T-helper 17 cell (primary cell): Measurements from ENCODE around the gene CHST4. TPM values are rescaled to one million over a fixed set of nuclear protein-coding genes. Genes with fewer than 3 reads are reported as not detected.
"Not testable (repeated sequence)": the region's sequence is repeated elsewhere in the genome, so short reads cannot be mapped to it uniquely, and the experiment has no call there.

ENCODE experiments used
- ATAC-seq: fragments of 150-1000 bp; cut with Tn5 transposase; 2 replicates; pipeline ENCODE4 v1.10.0; 2021; ENCODE audit warnings: mild to moderate bottlenecking, moderate library complexity
- DNase-seq, 3 donors: peaks; one replicate each; pipeline versions ENCODE4 v3.0.0 to v3.0.0-alpha.2; 2020 to 2021
- H3K9me3 ChIP-seq: one replicate; pipeline ENCODE4 v1.7.0; 2013; ENCODE audit warnings: low read length, mild to moderate bottlenecking; ENCODE audit not compliant: control insufficient read depth, poor library complexity, severe bottlenecking
- H3K27ac Mint-ChIP-seq: one replicate; pipeline ENCODE4 v1.8.0; 2022; ENCODE audit warnings: mild to moderate bottlenecking, moderate library complexity, mixed read lengths
- H3K27me3 Mint-ChIP-seq: one replicate; pipeline ENCODE4 v1.8.0; 2022; ENCODE audit warnings: mixed read lengths
- H3K36me3 Mint-ChIP-seq: one replicate; pipeline ENCODE4 v1.8.0; 2022; ENCODE audit warnings: low read depth, mixed read lengths
- H3K4me1 Mint-ChIP-seq: one replicate; pipeline ENCODE4 v1.8.0; 2022; ENCODE audit warnings: mild to moderate bottlenecking, mixed read lengths
- H3K4me3 Mint-ChIP-seq: one replicate; pipeline ENCODE4 v1.8.0; 2022; ENCODE audit warnings: mild to moderate bottlenecking, moderate library complexity, mixed read lengths
- total RNA-seq, 4 donors: library from RNA in 2 of 4; stranded (reverse) in 2 of 4; gene quantifications; one replicate each; pipeline ENCODE4 v1.2.3 and lab custom pipeline; 2022 to 2026

Gene CHST4
- total RNA-seq, 2 donors from 2014 or later, result not detected

- H3K4me1 Mint-ChIP-seq, result no peaks in the 10 kb centered on the region
- no peak overlapping the region for H3K27ac Mint-ChIP-seq
- H3K27me3 Mint-ChIP-seq, result peaks cover 28% of the 10 kb centered on the region
- DNase-seq (no peak), ATAC-seq (no peak)
- no peak overlapping the region for H3K4me3 Mint-ChIP-seq
- H3K9me3 ChIP-seq, result no peaks in the 10 kb centered on the region
- no peaks in the 10 kb centered on the region for H3K36me3 Mint-ChIP-seq
These were observed 25.3 kb upstream of the CHST4 start for GRCh38 chr16:71500964-71501363.

GRCh38 chr16:71501547-71501946, 24.7 kb upstream of the CHST4 start:
- H3K9me3 ChIP-seq, result no peaks in the 10 kb centered on the region
- ATAC-seq (no peak), DNase-seq (no peak)
- Mint-ChIP-seq H3K27ac (no peak overlapping the region), H3K27me3 (peaks cover 28% of the 10 kb centered on the region), H3K36me3 (no peaks in the 10 kb centered on the region), H3K4me1 (no peaks in the 10 kb centered on the region), H3K4me3 (no peak overlapping the region)

- H3K4me3 Mint-ChIP-seq, H3K4me1 Mint-ChIP-seq, H3K36me3 Mint-ChIP-seq, H3K9me3 ChIP-seq, ATAC-seq, DNase-seq, H3K27ac Mint-ChIP-seq: not testable (repeated sequence)
- H3K27me3 Mint-ChIP-seq, result peaks cover 24% of the 10 kb centered on the region
These were observed 22.2 kb upstream of the CHST4 start for GRCh38 chr16:71504051-71504450.

- H3K27ac Mint-ChIP-seq, result no peak overlapping the region
These were observed 21.3 kb upstream of the CHST4 start for GRCh38 chr16:71504901-71505300.

DNA sequence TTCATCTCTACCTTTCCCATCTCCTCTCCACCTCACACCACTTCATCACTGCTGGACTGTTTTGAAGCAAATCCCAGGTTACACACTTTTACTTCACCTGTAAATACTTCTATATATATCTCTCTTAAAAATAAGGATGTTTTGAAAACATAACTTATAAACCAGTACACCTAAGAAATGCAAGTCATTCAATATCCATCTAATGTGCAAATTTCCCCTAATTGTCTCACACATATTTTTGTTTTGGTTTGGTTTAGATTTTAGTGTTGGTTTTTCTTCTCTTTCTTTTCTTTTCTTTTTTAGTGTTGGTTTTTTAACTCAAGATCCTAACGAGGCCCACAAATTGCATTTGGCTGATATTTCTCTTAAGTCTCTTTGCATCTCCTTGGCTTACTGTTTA, 19.2 kb upstream of the CHST4 start:
- ATAC-seq, result no peak
- no peaks in the 10 kb centered on the region for H3K9me3 ChIP-seq
- H3K27me3 Mint-ChIP-seq, result peaks cover 35% of the 10 kb centered on the region
- no peak overlapping the region for H3K4me3 Mint-ChIP-seq
- H3K27ac Mint-ChIP-seq, result no peak overlapping the region
- H3K36me3 Mint-ChIP-seq, result peaks cover 2% of the 10 kb centered on the region
- no peak for DNase-seq
- no peaks in the 10 kb centered on the region for H3K4me1 Mint-ChIP-seq

More at GRCh38 chr16:71504901-71505300, 21.3 kb upstream of the CHST4 start:
- ATAC-seq, result no peak
- H3K36me3 Mint-ChIP-seq, result peaks cover 2% of the 10 kb centered on the region
- H3K4me1 Mint-ChIP-seq, result no peaks in the 10 kb centered on the region
- no peak overlapping the region for H3K4me3 Mint-ChIP-seq
- DNase-seq, result no peak
- H3K9me3 ChIP-seq, result no peaks in the 10 kb centered on the region
- peaks cover 28% of the 10 kb centered on the region for H3K27me3 Mint-ChIP-seq

DNA sequence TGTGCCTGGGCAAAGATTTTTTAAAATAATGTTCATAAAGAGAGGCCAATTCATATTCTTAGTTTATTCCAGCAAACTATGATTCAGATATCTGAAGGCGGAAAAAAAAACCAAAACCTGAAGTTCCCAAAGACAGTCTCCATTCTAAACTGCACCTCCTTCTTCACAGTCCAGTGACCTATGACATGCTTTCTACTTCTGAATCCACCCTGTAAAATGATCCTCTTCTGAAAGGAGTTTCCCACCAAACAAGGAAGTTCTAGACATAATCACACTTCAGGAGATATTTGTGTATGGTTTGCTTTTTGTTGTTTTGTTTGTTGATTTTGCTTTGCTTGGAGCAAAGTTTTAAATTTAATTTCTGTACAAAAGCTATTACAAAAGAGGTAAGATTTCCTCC, 12.9 kb upstream of the CHST4 start:
- H3K4me3 Mint-ChIP-seq, result no peak overlapping the region
- H3K4me1 Mint-ChIP-seq, result no peaks in the 10 kb centered on the region
- no peaks in the 10 kb centered on the region for H3K9me3 ChIP-seq
- DNase-seq (no peak), ATAC-seq (no peak)
- no peak overlapping the region for H3K27ac Mint-ChIP-seq
- H3K36me3 Mint-ChIP-seq, result peaks cover 2% of the 10 kb centered on the region
- peaks cover 42% of the 10 kb centered on the region for H3K27me3 Mint-ChIP-seq

DNA sequence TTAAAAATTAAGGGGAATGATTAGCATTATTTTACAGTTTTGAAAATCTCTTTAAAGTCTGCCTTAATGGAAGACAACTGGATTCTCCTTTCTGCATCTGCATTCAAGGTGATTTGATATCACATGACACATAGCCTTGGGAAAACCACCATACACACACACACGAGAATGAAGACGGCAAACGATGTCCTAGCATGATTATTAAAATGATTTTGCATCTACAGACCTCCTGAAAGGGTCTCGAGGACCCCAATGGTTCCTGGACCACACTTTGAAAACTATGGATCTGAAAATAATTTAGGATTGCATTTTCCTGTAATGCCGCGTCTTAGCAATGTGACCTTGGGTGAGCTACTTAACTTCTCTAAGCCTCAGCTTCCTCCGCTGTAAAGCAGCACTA, 11.8 kb upstream of the CHST4 start:
- Mint-ChIP-seq H3K36me3 (peaks cover 2% of the 10 kb centered on the region), H3K27ac (no peak overlapping the region)

GRCh38 chr16:71515026-71515425, 11.2 kb upstream of the CHST4 start:
- no peak for DNase-seq
- peaks cover 36% of the 10 kb centered on the region for H3K27me3 Mint-ChIP-seq
- H3K36me3 Mint-ChIP-seq, result peaks cover 2% of the 10 kb centered on the region
- no peak overlapping the region for H3K4me3 Mint-ChIP-seq
- no peak overlapping the region for H3K27ac Mint-ChIP-seq
- H3K9me3 ChIP-seq, result no peaks in the 10 kb centered on the region
- ATAC-seq, result no peak
- no peaks in the 10 kb centered on the region for H3K4me1 Mint-ChIP-seq

More for the DNA sequence above, 11.8 kb upstream of the CHST4 start:
- ATAC-seq (no peak), DNase-seq (no peak)
- no peaks in the 10 kb centered on the region for H3K9me3 ChIP-seq
- H3K4me3 Mint-ChIP-seq, result no peak overlapping the region
- no peaks in the 10 kb centered on the region for H3K4me1 Mint-ChIP-seq
- peaks cover 41% of the 10 kb centered on the region for H3K27me3 Mint-ChIP-seq

- H3K9me3 ChIP-seq, result no peaks in the 10 kb centered on the region
- H3K4me1 Mint-ChIP-seq, result no peaks in the 10 kb centered on the region
- no peak for DNase-seq
- H3K27me3 Mint-ChIP-seq, result peaks cover 35% of the 10 kb centered on the region
- no peak overlapping the region for H3K4me3 Mint-ChIP-seq
- peaks cover 3% of the 10 kb centered on the region for H3K36me3 Mint-ChIP-seq
- ATAC-seq, result no peak
- no peak overlapping the region for H3K27ac Mint-ChIP-seq
These were observed 5.7 kb upstream of the CHST4 start for GRCh38 chr16:71520550-71520949.

DNA sequence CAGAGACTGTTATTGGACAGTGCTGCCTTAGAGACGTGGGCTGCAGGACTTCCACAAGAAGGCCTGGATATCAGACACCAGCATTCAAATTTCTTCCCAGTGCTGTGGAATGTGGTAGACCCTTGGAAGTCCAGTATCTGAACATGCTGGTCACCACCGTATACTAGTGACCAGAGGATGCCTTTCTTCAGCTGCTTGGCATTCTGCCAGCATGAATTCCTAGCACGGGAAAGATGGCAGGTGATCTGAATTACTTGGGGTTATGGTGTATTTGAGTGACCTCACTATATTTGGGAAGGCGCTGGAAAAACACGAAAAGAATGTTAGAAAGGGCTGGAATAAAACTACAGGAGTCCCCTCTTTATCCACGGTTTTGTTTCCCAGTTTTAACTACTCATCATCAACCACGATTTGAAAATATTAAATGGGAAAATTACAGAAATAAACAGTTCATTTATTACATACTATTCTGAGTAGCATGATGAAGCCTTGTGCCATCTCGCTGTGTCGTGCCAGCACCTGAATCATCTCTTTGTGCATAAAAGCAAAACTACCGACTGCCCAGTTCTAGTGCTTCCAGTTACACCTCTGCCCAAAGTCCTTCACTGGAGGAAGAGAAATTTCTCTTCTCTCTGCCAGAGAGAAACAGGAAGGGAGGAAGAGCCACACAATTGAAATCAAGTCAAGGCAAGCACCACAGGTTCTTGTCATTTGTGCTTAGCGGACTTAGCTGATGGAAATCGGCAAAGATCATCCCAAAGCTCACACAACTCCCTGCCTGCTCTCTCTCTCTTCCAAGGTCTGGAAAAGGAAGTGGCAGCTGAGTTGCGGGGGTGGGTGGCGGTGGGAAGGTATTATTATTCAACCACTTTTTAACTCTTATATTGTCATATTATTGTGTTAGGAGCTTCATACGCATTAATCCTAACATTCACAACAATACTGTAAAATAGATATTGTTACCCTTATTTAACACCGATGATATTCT, 1.4 kb upstream of the CHST4 start:
- peaks cover 5% of the 10 kb centered on the region for H3K36me3 Mint-ChIP-seq
- no peak overlapping the region for H3K27ac Mint-ChIP-seq
- H3K4me3 Mint-ChIP-seq, result no peak overlapping the region
- no peak for ATAC-seq
- H3K4me1 Mint-ChIP-seq, result no peaks in the 10 kb centered on the region
- no peaks in the 10 kb centered on the region for H3K9me3 ChIP-seq
- no peak for DNase-seq
- peaks cover 67% of the 10 kb centered on the region for H3K27me3 Mint-ChIP-seq

- H3K4me1 Mint-ChIP-seq, result no peaks in the 10 kb centered on the region
- peaks cover 4% of the 10 kb centered on the region for H3K36me3 Mint-ChIP-seq
- H3K27me3 Mint-ChIP-seq, result peaks cover 68% of the 10 kb centered on the region
- no peaks in the 10 kb centered on the region for H3K9me3 ChIP-seq
- H3K4me3 Mint-ChIP-seq, result no peak overlapping the region
- DNase-seq, result no peak
- ATAC-seq, result no peak
- H3K27ac Mint-ChIP-seq, result no peak overlapping the region
These were observed 2.0 kb downstream of the CHST4 start for GRCh38 chr16:71528257-71528656.

GRCh38 chr16:71528863-71529262, 2.6 kb downstream of the CHST4 start:
- Mint-ChIP-seq H3K36me3 (peaks cover 4% of the 10 kb centered on the region), H3K27me3 (peaks cover 61% of the 10 kb centered on the region), H3K27ac (no peak overlapping the region), H3K4me1 (no peaks in the 10 kb centered on the region), H3K4me3 (no peak overlapping the region)
- DNase-seq (no peak), ATAC-seq (no peak)
- no peaks in the 10 kb centered on the region for H3K9me3 ChIP-seq

GRCh38 chr16:71532366-71532765, 6.1 kb downstream of the CHST4 start:
- Mint-ChIP-seq H3K4me3 (no peak overlapping the region), H3K4me1 (no peaks in the 10 kb centered on the region), H3K36me3 (peaks cover 2% of the 10 kb centered on the region), H3K27me3 (peaks cover 35% of the 10 kb centered on the region), H3K27ac (no peak overlapping the region)
- no peak for ATAC-seq
- H3K9me3 ChIP-seq, result no peaks in the 10 kb centered on the region
- DNase-seq, result no peak
